ENCODE results near the gene TSPAN18.

- TF ChIP-seq POLR2A (IDR thresholded peaks at IDR 0.05) (no peak), CTCF (IDR thresholded peaks at IDR 0.05) (peak; percentile 45 to 53 (median 50))
These were observed 200.5 kb downstream of the TSPAN18 start for GRCh38 chr11:44927174-44927661.

Data from ovary (tissue), 3 donors.